Measurements from ENCODE around the gene ABHD5.

ABHD5 gene

GRCh38 chr3:43689766-43690399, 855 bp upstream of the ABHD5 start:
- no peak for DNase-seq
- Mint-ChIP-seq H3K4me3 (peak overlapping the region; percentile 92), H3K9me3 (peaks cover 3% of the 10 kb centered on the region), H3K27me3 (ENCODE audit: low read depth, poor library complexity) (peaks cover 19% of the 10 kb centered on the region), H3K36me3 (ENCODE audit: low read depth) (peaks cover 13% of the 10 kb centered on the region), H3K4me1 (peaks cover 41% of the 10 kb centered on the region), H3K27ac (peak overlapping the region; percentile 6)
- TF ChIP-seq CTCF (IDR thresholded peaks at IDR 0.05): no peak

GRCh38 chr3:43691120-43691995, 620 bp downstream of the ABHD5 start:
- peak; percentile 69 for DNase-seq
- Mint-ChIP-seq H3K4me1 (peaks cover 41% of the 10 kb centered on the region), H3K27ac (no peak overlapping the region), H3K4me3 (peak overlapping the region; percentile 92), H3K27me3 (ENCODE audit: low read depth, poor library complexity) (peaks cover 19% of the 10 kb centered on the region), H3K36me3 (ENCODE audit: low read depth) (peaks cover 13% of the 10 kb centered on the region), H3K9me3 (no peaks in the 10 kb centered on the region)
- peak; percentile 6 for TF ChIP-seq CTCF (IDR thresholded peaks at IDR 0.05)

GRCh38 chr3:43692085-43692855, 1.5 kb downstream of the ABHD5 start:
- Mint-ChIP-seq H3K27me3 (ENCODE audit: low read depth, poor library complexity) (peaks cover 19% of the 10 kb centered on the region), H3K27ac (no peak overlapping the region), H3K4me3 (peak overlapping the region; percentile 86), H3K36me3 (ENCODE audit: low read depth) (peaks cover 9% of the 10 kb centered on the region), H3K4me1 (peaks cover 41% of the 10 kb centered on the region), H3K9me3 (no peaks in the 10 kb centered on the region)
- no peak for DNase-seq
- TF ChIP-seq CTCF (IDR thresholded peaks at IDR 0.05): no peak

- H3K4me3 Mint-ChIP-seq: peak overlapping the region; percentile 86
- peaks cover 4% of the 10 kb centered on the region for H3K36me3 Mint-ChIP-seq (ENCODE audit: low read depth)
- H3K27me3 Mint-ChIP-seq (ENCODE audit: low read depth, poor library complexity): peaks cover 17% of the 10 kb centered on the region
- TF ChIP-seq CTCF (IDR thresholded peaks at IDR 0.05): no peak
- H3K9me3 Mint-ChIP-seq: no peaks in the 10 kb centered on the region
- no peak overlapping the region for H3K27ac Mint-ChIP-seq
- no peak for DNase-seq
- H3K4me1 Mint-ChIP-seq: peaks cover 41% of the 10 kb centered on the region
These were observed 2.2 kb downstream of the ABHD5 start for GRCh38 chr3:43692971-43693370.

- Mint-ChIP-seq H3K36me3 (ENCODE audit: low read depth) (peaks cover 4% of the 10 kb centered on the region), H3K9me3 (no peaks in the 10 kb centered on the region), H3K27ac (no peak overlapping the region), H3K27me3 (ENCODE audit: low read depth, poor library complexity) (peaks cover 20% of the 10 kb centered on the region), H3K4me1 (peaks cover 41% of the 10 kb centered on the region), H3K4me3 (peak overlapping the region; percentile 11)
- DNase-seq: no peak
- no peak for TF ChIP-seq CTCF (IDR thresholded peaks at IDR 0.05)
These were observed 2.9 kb downstream of the ABHD5 start for GRCh38 chr3:43693594-43693993.
